Endothelial cell of umbilical vein (primary cell): ENCODE data around the gene ABLIM2. TPM values are rescaled to one million over a fixed set of nuclear protein-coding genes. Genes with fewer than 3 reads are reported as not detected.

Experiments
- BruUV-seq: library from RNA; stranded (reverse); fragments of 400-500 nt; replicated peaks from 2 replicates; lab custom pipeline; 2021; lab: Mats Ljungman, UMichigan
- CTCF ChIA-PET: fragments of 300-600, 350-600 bp; sonication (Branson Sonifier 250); formaldehyde crosslinking; loops from one replicate; lab custom pipeline; 2021; ENCODE audit warnings: antibody characterized with exemption, inconsistent platforms; lab: Charles Lee
- POLR2A ChIA-PET: fragments of 300-600, 350-600 bp; sonication (Branson Sonifier 250); formaldehyde crosslinking; loops from one replicate; lab custom pipeline; 2021; ENCODE audit warnings: antibody characterized with exemption, inconsistent platforms; lab: Charles Lee
- DNase-seq: peaks from one replicate; pipeline ENCODE4 v3.0.0-alpha.2; 2011; ENCODE audit warnings: low read depth, low spot score
- FAIRE-seq: peaks from 2 replicates; lab custom pipeline; 2011; peaks lifted over from hg19 to GRCh38; lab: Jason Lieb, UNC
- H2AFZ ChIP-seq: 2 replicates; pipeline ENCODE4 v1.6.0; 2012; ENCODE audit warnings: low read depth, low read length, control low read depth, inconsistent platforms
- H3K27ac ChIP-seq: 2 replicates; pipeline ENCODE4 v1.5.1; 2011; ENCODE audit warnings: low read depth, mild to moderate bottlenecking, control low read depth, low read length, moderate library complexity; ENCODE audit not compliant: insufficient read depth
- H3K27me3 ChIP-seq, 2 experiments: 2 replicates each; pipeline versions ENCODE4 v1.6.0 to v1.6.1; 2011; ENCODE audit warnings: low read length in 2 of 2, mixed read lengths in 1 of 2; ENCODE audit not compliant: control insufficient read depth in 2 of 2, insufficient read depth in 2 of 2
- H3K36me3 ChIP-seq, 2 experiments: 2 replicates in 1 of 2; 3 replicates in 1 of 2; pipeline ENCODE4 v1.5.1; 2011; ENCODE audit warnings: low read length in 2 of 2, mild to moderate bottlenecking in 1 of 2, moderate library complexity in 1 of 2; ENCODE audit not compliant: control insufficient read depth in 2 of 2, insufficient read depth in 2 of 2; ENCODE audit errors: extremely low read depth in 1 of 2
- H3K4me1 ChIP-seq: 3 replicates; pipeline ENCODE4 v1.5.1; 2011; ENCODE audit warnings: mild to moderate bottlenecking, low read length; ENCODE audit not compliant: control insufficient read depth, insufficient read depth; ENCODE audit errors: extremely low read depth
- H3K4me2 ChIP-seq: 2 replicates; pipeline ENCODE4 v1.6.1; 2011; ENCODE audit warnings: low read length, control low read depth, mixed read lengths; ENCODE audit not compliant: insufficient read depth
- H3K4me3 ChIP-seq, 3 experiments: fragments of 200-600 bp in 1 of 3; sonication (generic), shearing (Covaris generic) in 1 of 3; replicated peaks in 1 of 3; 2 replicates each; pipeline ENCODE4 v1.5.1; 2011 to 2016; ENCODE audit warnings: control low read depth in 3 of 3, low read length in 3 of 3, mild to moderate bottlenecking in 2 of 3, inconsistent platforms in 1 of 3, low read depth in 1 of 3, moderate library complexity in 1 of 3; ENCODE audit not compliant: insufficient read depth in 1 of 3
- H3K79me2 ChIP-seq: 2 replicates; pipeline ENCODE4 v1.6.0; 2012; ENCODE audit warnings: low read length, inconsistent platforms; ENCODE audit not compliant: control insufficient read depth, insufficient read depth
- H3K9ac ChIP-seq: replicated peaks from 2 replicates; pipeline ENCODE3; 2011; ENCODE audit warnings: low read length, control low read depth; ENCODE audit not compliant: insufficient read depth; ENCODE audit errors: extremely low read depth
- H3K9me1 ChIP-seq: replicated peaks from 3 replicates; pipeline ENCODE4 v1.6.0; 2011; ENCODE audit warnings: mild to moderate bottlenecking, low read length; ENCODE audit not compliant: control insufficient read depth, insufficient read depth; ENCODE audit errors: extremely low read depth
- H3K9me3 ChIP-seq: replicated peaks from 2 replicates; pipeline ENCODE4 v1.5.1; 2012; ENCODE audit warnings: low read length, inconsistent platforms; ENCODE audit not compliant: control insufficient read depth, insufficient read depth
- H4K20me1 ChIP-seq: replicated peaks from 2 replicates; pipeline ENCODE3; 2011; ENCODE audit warnings: mild to moderate bottlenecking, low read length; ENCODE audit not compliant: control insufficient read depth, insufficient read depth; ENCODE audit errors: extremely low read depth
- EZH2 ChIP-seq: IDR thresholded peaks from 2 replicates; pipeline ENCODE4 v1.6.1; 2012; ENCODE audit warnings: borderline replicate concordance, low read depth, mild to moderate bottlenecking, moderate library complexity, low read length, inconsistent platforms; ENCODE audit not compliant: severe bottlenecking
- FOS ChIP-seq: IDR thresholded peaks from 2 replicates; pipeline ENCODE4 v1.6.1; 2011; ENCODE audit warnings: mild to moderate bottlenecking, low read length, moderate library complexity, borderline replicate concordance; ENCODE audit not compliant: insufficient read depth
- GATA2 ChIP-seq: IDR thresholded peaks from 2 replicates; pipeline ENCODE4 v1.7.0; 2011; ENCODE audit warnings: low read depth, mild to moderate bottlenecking, moderate library complexity, mixed read lengths, low read length; ENCODE audit not compliant: insufficient read length, insufficient read depth
- JUN ChIP-seq: IDR thresholded peaks from 2 replicates; pipeline ENCODE4 v1.6.1; 2011; ENCODE audit warnings: borderline replicate concordance, low read depth; ENCODE audit not compliant: insufficient read length, insufficient read depth
- MAX ChIP-seq: IDR thresholded peaks from 2 replicates; pipeline ENCODE4 v1.6.1; 2011; ENCODE audit not compliant: insufficient read depth, insufficient read length
- MYC ChIP-seq: IDR thresholded peaks from one replicate; pipeline ENCODE4 v1.6.1; 2011; ENCODE audit warnings: mild to moderate bottlenecking, low read depth, low read length
- POLR2A ChIP-seq: IDR thresholded peaks from 2 replicates; pipeline ENCODE4 v1.6.1; 2012; ENCODE audit warnings: low read depth, mild to moderate bottlenecking, control low read depth, low read length
- POLR2AphosphoS5 ChIP-seq: IDR thresholded peaks from 2 replicates; pipeline ENCODE4 v1.6.1; 2012; ENCODE audit warnings: low read depth, mild to moderate bottlenecking, control low read depth, low read length, moderate library complexity; ENCODE audit not compliant: insufficient read depth
- dilution Hi-C: fragments of 300-500 bp; cut with MboI; formaldehyde crosslinking; loops from one replicate; pipeline ENCODE4 v1.15.0; 2019; ENCODE audit warnings: low sequenced_read_pairs; ENCODE audit not compliant: extremely low pct_ligation_motif_present
- intact Hi-C: fragments of 100-400 bp; cut with micrococcal nuclease; formaldehyde crosslinking; loops from one replicate; pipeline ENCODE4 v1.10.0; 2022
- polyA plus RNA-seq, 4 experiments: library from polyadenylated mRNA; depleted of rRNA in 3 of 4; stranded (reverse) in 3 of 4; unstranded in 1 of 4; fragments of >200 nt; gene quantifications; 2 replicates each; pipeline versions ENCODE4 v1.2.1 to v1.2.3, GENCODE V29; 2011 to 2012; ENCODE audit warnings: missing spikeins in 1 of 4
- total RNA-seq: library from RNA; stranded (reverse); gene quantifications from 2 replicates; pipeline ENCODE4 v1.2.3, GENCODE V29; 2021
- TF ChIP-seq, protein P1 (sequence below), 2 donors: IDR thresholded peaks; 1 replicate in 1 of 2; 2 replicates in 1 of 2; pipeline ENCODE4 v1.5.1; 2011; ENCODE audit warnings: low read length in 2 of 2, mild to moderate bottlenecking in 2 of 2, moderate library complexity in 2 of 2, control low read depth in 1 of 2, inconsistent platforms in 1 of 2, low read depth in 1 of 2; ENCODE audit not compliant: insufficient read depth in 1 of 2; ENCODE audit errors: extremely low read depth in 1 of 2

The ABLIM2 gene
- total and polyA plus RNA-seq, 2 donors (not counting 3 experiments of a cell fraction or from before 2014, with no cell fraction given): 0.28 to 0.66 TPM

- intact Hi-C loops: no loop called here
- H4K20me1 ChIP-seq: no peaks in the 10 kb centered on the region
- no TSS peak for BruUV-seq
- TF ChIP-seq MAX (no peak), GATA2 (peak; percentile 8)
- dilution Hi-C loops: no loop called here
- H3K4me3 ChIP-seq: no peak overlapping the region
- H2AFZ ChIP-seq: no peak overlapping the region
- H3K9me1 ChIP-seq: no peaks in the 10 kb centered on the region
- H3K4me2 ChIP-seq: no peak overlapping the region
- FAIRE-seq: no peak
- H3K9ac ChIP-seq: no peak overlapping the region
- H3K4me1 ChIP-seq: peaks cover 7% of the 10 kb centered on the region
- CTCF ChIA-PET: no interaction called here
- H3K27me3 ChIP-seq: peaks cover 0 to 5% of the 10 kb centered on the region in 2 experiments
- no peak overlapping the region for H3K27ac ChIP-seq
- no peaks in the 10 kb centered on the region for H3K9me3 ChIP-seq
- no peaks in the 10 kb centered on the region for H3K79me2 ChIP-seq
- POLR2A ChIA-PET: no interaction called here
- no peaks in the 10 kb centered on the region for H3K36me3 ChIP-seq
- peak; percentile 18 for DNase-seq
These were observed 79.4 kb downstream of the ABLIM2 start for GRCh38 chr4:8079031-8079885.

DNA sequence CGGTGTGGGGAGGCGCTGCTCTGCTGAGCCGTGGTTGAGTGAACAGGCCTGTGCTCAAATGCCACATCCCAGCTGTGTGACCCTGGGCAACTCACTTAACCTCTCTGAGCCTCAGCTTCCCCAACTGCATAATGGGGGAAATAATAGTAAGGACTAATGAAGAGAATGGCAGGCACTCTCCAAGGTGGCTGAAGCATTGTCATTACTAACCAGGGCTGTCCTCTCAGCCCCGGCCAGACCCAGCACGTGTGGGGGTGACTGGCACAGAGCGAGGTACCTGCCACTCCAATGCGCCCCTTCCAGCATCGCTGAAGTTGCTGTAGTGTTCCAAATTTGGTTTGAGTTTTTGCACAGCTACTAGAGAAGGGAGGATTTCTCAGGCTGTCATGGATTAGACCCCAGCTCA, 80.0 kb downstream of the ABLIM2 start:
- ChIA-PET CTCF (interaction anchor here (1.0 kb wide), 1 partner anchor 10 kb away, joined by 3 read pairs; no protein-coding TSS in a partner anchor), POLR2A (no interaction called here)
- Histone ChIP-seq H3K4me1 (peaks cover 7% of the 10 kb centered on the region), H3K27ac (no peak overlapping the region), H2AFZ (no peak overlapping the region), H4K20me1 (no peaks in the 10 kb centered on the region), H3K4me3 (no peak overlapping the region), H3K9me3 (no peaks in the 10 kb centered on the region), H3K27me3 (peaks cover 0 to 5% of the 10 kb centered on the region in 2 experiments), H3K9me1 (no peaks in the 10 kb centered on the region), H3K79me2 (no peaks in the 10 kb centered on the region), H3K36me3 (no peaks in the 10 kb centered on the region), H3K9ac (no peak overlapping the region), H3K4me2 (no peak overlapping the region)
- dilution Hi-C loops (no loop called here), intact Hi-C loops (no loop called here)
- DNase-seq (no peak), FAIRE-seq (no peak)
- BruUV-seq: no TSS peak
- TF ChIP-seq GATA2 (no peak), FOS (no peak), POLR2AphosphoS5 (no peak), EZH2 (no peak), POLR2A (no peak), JUN (no peak), MAX (no peak), MYC (no peak)
- TF ChIP-seq, protein P1, sequence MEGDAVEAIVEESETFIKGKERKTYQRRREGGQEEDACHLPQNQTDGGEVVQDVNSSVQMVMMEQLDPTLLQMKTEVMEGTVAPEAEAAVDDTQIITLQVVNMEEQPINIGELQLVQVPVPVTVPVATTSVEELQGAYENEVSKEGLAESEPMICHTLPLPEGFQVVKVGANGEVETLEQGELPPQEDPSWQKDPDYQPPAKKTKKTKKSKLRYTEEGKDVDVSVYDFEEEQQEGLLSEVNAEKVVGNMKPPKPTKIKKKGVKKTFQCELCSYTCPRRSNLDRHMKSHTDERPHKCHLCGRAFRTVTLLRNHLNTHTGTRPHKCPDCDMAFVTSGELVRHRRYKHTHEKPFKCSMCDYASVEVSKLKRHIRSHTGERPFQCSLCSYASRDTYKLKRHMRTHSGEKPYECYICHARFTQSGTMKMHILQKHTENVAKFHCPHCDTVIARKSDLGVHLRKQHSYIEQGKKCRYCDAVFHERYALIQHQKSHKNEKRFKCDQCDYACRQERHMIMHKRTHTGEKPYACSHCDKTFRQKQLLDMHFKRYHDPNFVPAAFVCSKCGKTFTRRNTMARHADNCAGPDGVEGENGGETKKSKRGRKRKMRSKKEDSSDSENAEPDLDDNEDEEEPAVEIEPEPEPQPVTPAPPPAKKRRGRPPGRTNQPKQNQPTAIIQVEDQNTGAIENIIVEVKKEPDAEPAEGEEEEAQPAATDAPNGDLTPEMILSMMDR (IDR thresholded peaks at IDR 0.05; ENCODE audit: extremely low read depth in 1 of 2, insufficient read depth in 1 of 2, low read depth in 1 of 2, low read length in 2 of 2): no peak
